HCT116 (cell line): ENCODE measurements around the gene CADPS2.

ENCODE experiments used
- CTCF ChIP-seq, 3 experiments: fragments of 200-600 bp in 1 of 3; sonication (generic) in 1 of 3; IDR thresholded peaks in 2 of 3; conservative IDR thresholded peaks in 1 of 3; 2 replicates each; pipeline ENCODE4 v1.5.1; 2012 to 2017; ENCODE audit warnings: low read depth in 2 of 3, low read length in 2 of 3, antibody characterized with exemption in 1 of 3, borderline replicate concordance in 1 of 3, control low read depth in 1 of 3, mild to moderate bottlenecking in 1 of 3, mixed read lengths in 1 of 3, mixed run types in 1 of 3, moderate library complexity in 1 of 3; ENCODE audit not compliant: insufficient read depth in 1 of 3
- EGR1 ChIP-seq: IDR thresholded peaks from 2 replicates; pipeline ENCODE4 v1.6.1; 2012; ENCODE audit warnings: low read depth
- ELF1 ChIP-seq: IDR thresholded peaks from 2 replicates; pipeline ENCODE4 v1.6.1; 2012; ENCODE audit warnings: low read depth, borderline replicate concordance
- EZH2 ChIP-seq: fragments of 200-600 bp; sonication (generic); IDR thresholded peaks from 2 replicates; pipeline ENCODE4 v1.6.1; 2017; ENCODE audit warnings: antibody characterized with exemption, mixed run types
- EZH2phosphoT487 ChIP-seq: fragments of 200-600 bp; IDR thresholded peaks from 2 replicates; pipeline ENCODE4 v1.6.1; 2018; ENCODE audit warnings: antibody characterized with exemption, borderline replicate concordance
- JUND ChIP-seq: IDR thresholded peaks from 2 replicates; pipeline ENCODE4 v1.6.1; 2012
- POLR2A ChIP-seq: IDR thresholded peaks from 2 replicates; pipeline ENCODE4 v1.7.0; 2011; ENCODE audit warnings: borderline replicate concordance; ENCODE audit not compliant: insufficient read depth, insufficient read length; ENCODE audit errors: extremely low read depth
- POLR2AphosphoS5 ChIP-seq: IDR thresholded peaks from 2 replicates; pipeline ENCODE4 v1.6.1; 2011; ENCODE audit warnings: mild to moderate bottlenecking, low read depth, low read length, moderate library complexity
- RAD21 ChIP-seq: IDR thresholded peaks from 2 replicates; pipeline ENCODE4 v1.6.1; 2012; ENCODE audit warnings: low read depth, mild to moderate bottlenecking
- REST ChIP-seq: IDR thresholded peaks from 2 replicates; pipeline ENCODE4 v1.6.1; 2012; ENCODE audit warnings: low read depth
- SIN3A ChIP-seq: IDR thresholded peaks from 2 replicates; pipeline ENCODE4 v1.6.1; 2012; ENCODE audit warnings: low read depth
- SRF ChIP-seq: IDR thresholded peaks from 2 replicates; pipeline ENCODE4 v1.6.1; 2012; ENCODE audit warnings: low read depth

GRCh38 chr7:122413339-122413738 is 472.9 kb downstream of the CADPS2 start:
- TF ChIP-seq ELF1 (no peak), POLR2A (no peak), SRF (no peak), CTCF (IDR thresholded peaks at IDR 0.05 in 2 of 3, conservative IDR thresholded peaks at IDR 0.05 in 1 of 3; ENCODE audit: borderline replicate concordance in 1 of 3, insufficient read depth in 1 of 3, low read depth in 2 of 3, low read length in 2 of 3) (no peak), EZH2 (no peak), POLR2AphosphoS5 (no peak), EZH2phosphoT487 (no peak), EGR1 (no peak), REST (no peak), JUND (no peak), RAD21 (no peak), SIN3A (no peak)
